ENCODE measurements around the gene MSGN1.

GRCh38 chr2:17799301-17800120 is 16.7 kb upstream of the MSGN1 start:
- TF ChIP-seq POLR2A (IDR thresholded peaks at IDR 0.05; ENCODE audit: low read length) (no peak), GATA1 (IDR thresholded peaks at IDR 0.05; ENCODE audit: low read depth, low read length) (no peak)

Data from erythroblast (primary cell).